K562 (cell line): ENCODE results near the gene HAND2. TPM values are rescaled to one million over a fixed set of nuclear protein-coding genes. Genes with fewer than 3 reads are reported as not detected.

ENCODE experiments used
- ATAC-seq: fragments of 200-7000 bp; cut with Tn5 transposase; 3 replicates; pipeline ENCODE4 v1.9.1; 2020; ENCODE audit warnings: moderate library complexity
- BruUV-seq: library from RNA; stranded (reverse); fragments of 400-500 nt; replicated peaks from 2 replicates; lab custom pipeline; 2021; lab: Mats Ljungman, UMichigan
- CTCF ChIA-PET: fragments of 300-600 bp; formaldehyde crosslinking; extraction: SDS; loops from one replicate; lab custom pipeline; 2021; ENCODE audit warnings: low intra/inter-chr PET ratio; lab: Yijun Ruan, JAX
- POLR2A ChIA-PET: fragments of 300-600, 350-650 bp; sonication (Branson Sonifier 250); formaldehyde crosslinking; extraction: SDS; loops from one replicate; lab custom pipeline; 2021; ENCODE audit warnings: antibody characterized with exemption, inconsistent platforms; lab: Yijun Ruan, JAX
- DNase-seq, 4 experiments: peaks; one replicate each; pipeline versions ENCODE4 v3.0.0 to v3.0.0-alpha.2; 2011 to 2018; ENCODE audit warnings: low spot score in 3 of 4, mixed read lengths in 3 of 4; ENCODE audit errors: extremely low read depth in 1 of 4
- FAIRE-seq: peaks from 2 replicates; lab custom pipeline; 2011; peaks lifted over from hg19 to GRCh38; lab: Jason Lieb, UNC
- H2AFZ ChIP-seq: 2 replicates; pipeline ENCODE4 v1.6.0; 2011; ENCODE audit warnings: low read depth, low read length, control low read depth, inconsistent platforms
- H3K27ac ChIP-seq: fragments of 200-600 bp; 3 replicates; pipeline ENCODE4 v1.8.0; 2011; ENCODE audit warnings: low read depth, mild to moderate bottlenecking, control low read depth, inconsistent platforms, low read length, moderate library complexity, mixed read lengths; ENCODE audit errors: extremely low read depth
- H3K27me3 ChIP-seq, 2 experiments: fragments of 300-600 bp in 1 of 2; 2 replicates in 1 of 2; 3 replicates in 1 of 2; pipeline versions ENCODE4 v1.6.0 to v1.8.0; 2011; ENCODE audit warnings: inconsistent platforms in 2 of 2, low read length in 2 of 2, mild to moderate bottlenecking in 1 of 2, mixed read lengths in 1 of 2, moderate library complexity in 1 of 2; ENCODE audit not compliant: control insufficient read depth in 2 of 2, insufficient read depth in 2 of 2
- H3K36me3 ChIP-seq: fragments of 300-600 bp; 3 replicates; pipeline ENCODE4 v1.8.0; 2011; ENCODE audit warnings: mild to moderate bottlenecking, low read length, inconsistent platforms; ENCODE audit not compliant: control insufficient read depth, insufficient read depth
- H3K4me1 ChIP-seq, 2 experiments: fragments of 200-600 bp in 1 of 2; replicated peaks in 1 of 2; 2 replicates in 1 of 2; 3 replicates in 1 of 2; pipeline versions ENCODE4 v1.5.1 to v1.8.0; 2011; ENCODE audit warnings: inconsistent platforms in 2 of 2, low read length in 2 of 2, mild to moderate bottlenecking in 1 of 2, mixed read lengths in 1 of 2, moderate library complexity in 1 of 2; ENCODE audit not compliant: control insufficient read depth in 2 of 2, insufficient read depth in 2 of 2
- H3K4me2 ChIP-seq: 2 replicates; pipeline ENCODE4 v1.6.1; 2011; ENCODE audit warnings: low read length, control low read depth, inconsistent platforms, mixed read lengths; ENCODE audit not compliant: insufficient read depth
- H3K4me3 ChIP-seq: fragments of 200-600 bp; sonication (generic), shearing (Covaris generic); 2 replicates; pipeline ENCODE4 v1.5.1; 2016; ENCODE audit warnings: control low read depth, inconsistent platforms
- H3K79me2 ChIP-seq: fragments of 200-600 bp; 3 replicates; pipeline ENCODE4 v1.8.0; 2011; ENCODE audit warnings: low read length, inconsistent platforms; ENCODE audit not compliant: control insufficient read depth, insufficient read depth
- H3K9ac ChIP-seq, 2 experiments: 2 replicates each; pipeline versions ENCODE4 v1.6.0 to v1.6.1; 2011; ENCODE audit warnings: low read depth in 2 of 2, low read length in 2 of 2, control low read depth in 1 of 2, inconsistent platforms in 1 of 2, mild to moderate bottlenecking in 1 of 2, mixed read lengths in 1 of 2; ENCODE audit not compliant: insufficient read depth in 1 of 2
- H3K9me1 ChIP-seq: one replicate; pipeline ENCODE4 v1.6.0; 2011; ENCODE audit warnings: inconsistent platforms, mild to moderate bottlenecking, low read length, moderate library complexity; ENCODE audit not compliant: control insufficient read depth, insufficient read depth
- H3K9me3 ChIP-seq: replicated peaks from 2 replicates; pipeline ENCODE4 v1.5.1; 2011; ENCODE audit warnings: low read depth, low read length, inconsistent platforms; ENCODE audit not compliant: control insufficient read depth, insufficient read depth
- H4K20me1 ChIP-seq: replicated peaks from 2 replicates; pipeline ENCODE4 v1.6.1; 2011; ENCODE audit warnings: low read length, inconsistent platforms, mixed read lengths; ENCODE audit not compliant: control insufficient read depth, insufficient read depth
- KDM2B ChIP-seq: fragments of 250-450 bp; sonication (Bioruptor Pico); IDR thresholded peaks from 2 replicates; pipeline ENCODE4 v1.8.0; 2021; ENCODE audit warnings: mild to moderate bottlenecking, moderate library complexity
- LARP7 ChIP-seq: fragments of 450-650 bp; IDR thresholded peaks from 2 replicates; pipeline ENCODE4 v1.6.1; 2016
- ZNF707 ChIP-seq: fragments of 250-450 bp; sonication (Bioruptor Pico); conservative IDR thresholded peaks from 2 replicates; pipeline ENCODE4 v1.8.0; 2022; ENCODE audit warnings: inconsistent platforms, mild to moderate bottlenecking, moderate library complexity
- WGBS: fragments of 100-300 bp; shearing (Covaris generic); methylation state at CpG from one replicate; pipeline ENCODE4 v1.1.6; 2016; ENCODE audit warnings: low coverage, mixed read lengths; ENCODE audit not compliant: insufficient coverage; ENCODE audit errors: missing lambda C conversion rate; 5-methylcytosine and 5-hydroxymethylcytosine counted together
- in situ Hi-C: fragments of 300-500 bp; cut with MboI; formaldehyde crosslinking; loops from 4 replicates; pipeline ENCODE4 v1.15.0; 2018; ENCODE audit warnings: inconsistent platforms, mixed read lengths
- intact Hi-C: fragments of 100-400 bp; cut with micrococcal nuclease; formaldehyde crosslinking; loops from 2 replicates; pipeline ENCODE4 v1.14.2; 2022
- polyA plus RNA-seq, 8 experiments: library from polyadenylated mRNA; depleted of rRNA in 4 of 8; stranded (reverse) in 5 of 8; unstranded in 3 of 8; fragments of >200 nt; fragmentation: Nextera tagmentation in 2 of 8; fragmentation: Illumina TruSeq in 1 of 8; extraction: Ambion mirVana in 2 of 8; extraction: Trizol in 1 of 8; gene quantifications; 2 replicates each; pipeline versions ENCODE4 v1.2.1 to v1.2.3, GENCODE V29; 2011 to 2014; ENCODE audit warnings: inconsistent platforms in 1 of 8, missing spikeins in 1 of 8
- total RNA-seq, 7 experiments: library from RNA; depleted of rRNA in 6 of 7; stranded (reverse); fragments of >200 nt in 6 of 7; fragmentation: Illumina TruSeq in 2 of 7; extraction: Trizol in 2 of 7; gene quantifications; 2 replicates each; pipeline versions ENCODE4 v1.2.1 to v1.2.3, GENCODE V29; 2011 to 2021; ENCODE audit warnings: low replicate concordance in 1 of 7

Gene HAND2
- total and polyA plus RNA-seq, 9 of the 15 experiments (the other 6 are each of a cell fraction or from before 2014, with no cell fraction given): 1.7 to 12.8 (median 4.9) TPM

- H3K36me3 ChIP-seq: no peaks in the 10 kb centered on the region
- intact Hi-C loops: no loop called here
- H3K9me3 ChIP-seq: no peaks in the 10 kb centered on the region
- ChIA-PET CTCF (no interaction called here), POLR2A (no interaction called here)
- in situ Hi-C loops: no loop called here
- TF ChIP-seq LARP7 (no peak), ZNF707 (CRISPR knock-in tag) (no peak), KDM2B (CRISPR knock-in tag) (no peak)
- FAIRE-seq: no peak
- peaks cover 26% of the 10 kb centered on the region for H3K79me2 ChIP-seq
- BruUV-seq: no TSS peak
- H2AFZ ChIP-seq: no peak overlapping the region
- H3K9ac ChIP-seq: no peak overlapping the region
- no peaks in the 10 kb centered on the region for H3K27me3 ChIP-seq
- no peaks in the 10 kb centered on the region for H4K20me1 ChIP-seq
- no peak for DNase-seq
- H3K4me1 ChIP-seq: peaks cover 0 to 20% of the 10 kb centered on the region in 2 experiments; a peak in 2 of 5 replicates
- 64% methylated on average over 44 of the region's 52 CpGs for WGBS
- no peak overlapping the region for H3K27ac ChIP-seq
- H3K4me2 ChIP-seq: no peak overlapping the region
- no peak overlapping the region for H3K4me3 ChIP-seq
- no peaks in the 10 kb centered on the region for H3K9me1 ChIP-seq
- no peak for ATAC-seq
Observed at GRCh38 chr4:173531086-173531965, 1.3 kb upstream of the HAND2 start.
